ENCODE measurements around the gene COG1. TPM values are rescaled to one million over a fixed set of nuclear protein-coding genes. Genes with fewer than 3 reads are reported as not detected.

COG1 gene
- polyA plus RNA-seq, 3 donors: 5.1 to 24.4 (median 8.0) TPM

GRCh38 chr17:73189417-73190099 lies 3.3 kb upstream of the COG1 start:
- peaks cover 26% of the 10 kb centered on the region for H3K4me1 Mint-ChIP-seq
- Histone ChIP-seq H3K9me3 (replicated peaks in 1 of 2; ENCODE audit: control insufficient read depth in 1 of 2, insufficient read depth in 1 of 2, low read length in 2 of 2) (no peaks in the 10 kb centered on the region), H3K4me2 (replicated peaks; ENCODE audit: extremely low read depth, low read length, poor library complexity, severe bottlenecking) (no peak overlapping the region), H3K27ac (ENCODE audit: low read depth in 1 of 2, low read length in 2 of 2) (no peak overlapping the region), H3K27me3 (ENCODE audit: control insufficient read depth in 2 of 2, insufficient read depth in 2 of 2, low read length in 2 of 2) (no peaks in the 10 kb centered on the region), H3K4me1 (ENCODE audit: control insufficient read depth in 1 of 2, insufficient read depth in 2 of 2, low read length in 2 of 2) (peaks cover 25% of the 10 kb centered on the region in 2 donors), H3K4me3 (replicated peaks in 1 of 3; ENCODE audit: low read depth in 2 of 3, low read length in 3 of 3) (no peak overlapping the region), H4K20me1 (ENCODE audit: insufficient read depth, low read length) (no peaks in the 10 kb centered on the region), H3K9ac (ENCODE audit: insufficient read depth, low read length, poor library complexity, severe bottlenecking) (no peak overlapping the region), H3K79me2 (ENCODE audit: insufficient read depth, low read length) (peaks cover 12% of the 10 kb centered on the region), H2AFZ (ENCODE audit: insufficient read depth, low read depth, low read length, poor library complexity, severe bottlenecking) (no peak overlapping the region), H3K36me3 (replicated peaks in 1 of 2; ENCODE audit: control insufficient read depth in 1 of 2, insufficient read depth in 2 of 2, low read length in 2 of 2) (no peaks in the 10 kb centered on the region)
- TF ChIP-seq CTCF (IDR thresholded peaks at IDR 0.05): peak; percentile 29
- 89% methylated on average over 3 of the region's 6 CpGs for WGBS (ENCODE audit: insufficient coverage)
- DNase-seq: peak in 1 of 3 donors; percentile 42
- H3K4me3 Mint-ChIP-seq: no peak overlapping the region
- intact Hi-C loops (cut with micrococcal nuclease): loop anchor here in 1 of 2 donors (5.0 to 10.0 kb wide), 2 partner anchors 43 to 635 kb away; a partner anchor contains a TSS
- H3K27ac Mint-ChIP-seq: no peak overlapping the region
- H3K36me3 Mint-ChIP-seq: peaks cover 0 to 5% of the 10 kb centered on the region in 2 donors
- peaks cover 0 to 2% (median 0%) of the 10 kb centered on the region in 3 donors for H3K27me3 Mint-ChIP-seq (ENCODE audit: low read depth in 3 of 3)
- no peaks in the 10 kb centered on the region for H3K9me3 Mint-ChIP-seq

GRCh38 chr17:73191443-73192205 lies 1.2 kb upstream of the COG1 start:
- H3K36me3 ChIP-seq (replicated peaks in 1 of 2; ENCODE audit: control insufficient read depth in 1 of 2, insufficient read depth in 2 of 2, low read length in 2 of 2): peaks cover 2 to 7% of the 10 kb centered on the region in 2 donors
- Mint-ChIP-seq H3K27ac (peak overlapping the region in 4 of 7 donors; percentile 41 to 94 (median 78)), H3K4me1 (peaks cover 23% of the 10 kb centered on the region), H3K9me3 (no peaks in the 10 kb centered on the region), H3K4me3 (peak overlapping the region; percentile 96), H3K36me3 (peaks cover 4 to 17% of the 10 kb centered on the region in 2 donors), H3K27me3 (ENCODE audit: low read depth in 3 of 3) (peaks cover 0 to 2% (median 0%) of the 10 kb centered on the region in 3 donors)
- peaks cover 17% of the 10 kb centered on the region for H3K79me2 ChIP-seq (ENCODE audit: insufficient read depth, low read length)
- H3K9me3 ChIP-seq (replicated peaks in 1 of 2; ENCODE audit: control insufficient read depth in 1 of 2, insufficient read depth in 1 of 2, low read length in 2 of 2): no peaks in the 10 kb centered on the region
- H3K27ac ChIP-seq (ENCODE audit: low read depth in 1 of 2, low read length in 2 of 2): no peak overlapping the region
- H3K4me3 ChIP-seq (replicated peaks in 1 of 3; ENCODE audit: low read depth in 2 of 3, low read length in 3 of 3): peak overlapping the region; percentile 52 to 92 (median 88)
- intact Hi-C loops (cut with micrococcal nuclease): loop anchor here (2.0 to 5.0 kb wide), 2 partner anchors 41 kb away; a partner anchor contains a TSS
- H3K4me1 ChIP-seq (ENCODE audit: control insufficient read depth in 1 of 2, insufficient read depth in 2 of 2, low read length in 2 of 2): peaks cover 21 to 22% of the 10 kb centered on the region in 2 donors
- peak overlapping the region; percentile 94 for H3K4me2 ChIP-seq (replicated peaks; ENCODE audit: extremely low read depth, low read length, poor library complexity, severe bottlenecking)
- TF ChIP-seq CTCF (IDR thresholded peaks at IDR 0.05): peak; percentile 89
- peak; percentile 55 to 62 (median 56) for DNase-seq
- no peak overlapping the region for H3K9ac ChIP-seq (ENCODE audit: insufficient read depth, low read length, poor library complexity, severe bottlenecking)
- H3K27me3 ChIP-seq (ENCODE audit: control insufficient read depth in 2 of 2, insufficient read depth in 2 of 2, low read length in 2 of 2): no peaks in the 10 kb centered on the region
- H2AFZ ChIP-seq (ENCODE audit: insufficient read depth, low read depth, low read length, poor library complexity, severe bottlenecking): peak overlapping the region; percentile 90
- WGBS (ENCODE audit: insufficient coverage): 34% methylated on average over 8 of the region's 26 CpGs
- H4K20me1 ChIP-seq (ENCODE audit: insufficient read depth, low read length): no peaks in the 10 kb centered on the region
